ENCODE data around the gene NRIP3.

DNA sequence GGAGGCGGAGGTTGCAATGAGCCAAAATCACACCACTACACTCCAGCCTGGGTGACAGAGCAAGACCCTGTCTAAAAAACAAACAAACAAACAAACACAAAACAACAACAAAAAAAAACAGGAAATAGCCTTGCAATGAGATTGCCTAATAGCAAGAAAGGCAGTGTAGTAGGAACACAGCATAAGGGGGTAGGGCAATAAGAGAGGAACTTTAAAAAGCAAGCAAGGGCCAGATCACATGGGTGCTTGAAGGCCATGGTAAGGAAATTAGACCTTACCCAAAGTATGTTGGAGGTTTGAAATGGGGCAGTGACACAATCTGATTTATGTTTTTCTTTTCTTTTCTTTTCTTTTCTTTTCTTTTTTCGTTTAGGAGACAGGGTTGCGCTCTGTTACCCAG, 34.7 kb upstream of the NRIP3 start:
- TF ChIP-seq, protein P1, sequence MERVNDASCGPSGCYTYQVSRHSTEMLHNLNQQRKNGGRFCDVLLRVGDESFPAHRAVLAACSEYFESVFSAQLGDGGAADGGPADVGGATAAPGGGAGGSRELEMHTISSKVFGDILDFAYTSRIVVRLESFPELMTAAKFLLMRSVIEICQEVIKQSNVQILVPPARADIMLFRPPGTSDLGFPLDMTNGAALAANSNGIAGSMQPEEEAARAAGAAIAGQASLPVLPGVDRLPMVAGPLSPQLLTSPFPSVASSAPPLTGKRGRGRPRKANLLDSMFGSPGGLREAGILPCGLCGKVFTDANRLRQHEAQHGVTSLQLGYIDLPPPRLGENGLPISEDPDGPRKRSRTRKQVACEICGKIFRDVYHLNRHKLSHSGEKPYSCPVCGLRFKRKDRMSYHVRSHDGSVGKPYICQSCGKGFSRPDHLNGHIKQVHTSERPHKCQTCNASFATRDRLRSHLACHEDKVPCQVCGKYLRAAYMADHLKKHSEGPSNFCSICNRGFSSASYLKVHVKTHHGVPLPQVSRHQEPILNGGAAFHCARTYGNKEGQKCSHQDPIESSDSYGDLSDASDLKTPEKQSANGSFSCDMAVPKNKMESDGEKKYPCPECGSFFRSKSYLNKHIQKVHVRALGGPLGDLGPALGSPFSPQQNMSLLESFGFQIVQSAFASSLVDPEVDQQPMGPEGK (CRISPR knock-in tag; IDR thresholded peaks at IDR 0.05; ENCODE audit: borderline replicate concordance) = no peak
- TF ChIP-seq RARB (CRISPR knock-in tag; IDR thresholded peaks at IDR 0.05) (no peak), SNAI2 (CRISPR knock-in tag; IDR thresholded peaks at IDR 0.05) (no peak), ZNF70 (CRISPR knock-in tag; IDR thresholded peaks at IDR 0.05) (no peak), ZFP3 (CRISPR knock-in tag; IDR thresholded peaks at IDR 0.05) (no peak), OSR1 (CRISPR knock-in tag; IDR thresholded peaks at IDR 0.05) (no peak)
